Heart right ventricle (tissue), 16 donors: ENCODE results near the gene SPDEF. TPM values are rescaled to one million over a fixed set of nuclear protein-coding genes. Genes with fewer than 3 reads are reported as not detected.
A peak's percentile ranks its signal among the peaks of the same experiment; 100 is the strongest.

Experiments used
- ATAC-seq, 8 donors: fragments of 200-7000 bp; cut with Tn5 transposase; one replicate each; pipeline ENCODE4 v1.9.1; 2020; ENCODE audit warnings: mild to moderate bottlenecking in 8 of 8, moderate library complexity in 8 of 8, moderate number of reproducible peaks in 1 of 8
- DNase-seq, 2 donors: peaks; one replicate each; pipeline ENCODE4 v3.0.0-alpha.2; 2020
- H3K27ac ChIP-seq, 10 donors: fragments of 200-600 bp; sonication (generic) in 2 of 10; one replicate each; pipeline versions ENCODE4 v1.5.0 to v1.8.0; 2020 to 2022; ENCODE audit warnings: mild to moderate bottlenecking in 3 of 10
- H3K27me3 ChIP-seq, 7 donors: fragments of 200-600 bp; one replicate each; pipeline ENCODE4 v1.8.0; 2021 to 2022; ENCODE audit warnings: mild to moderate bottlenecking in 2 of 7
- H3K36me3 ChIP-seq, 9 donors: fragments of 200-600 bp; sonication (generic) in 1 of 9; one replicate each; pipeline versions ENCODE4 v1.5.0 to v1.8.0; 2020 to 2022; ENCODE audit warnings: mild to moderate bottlenecking in 2 of 9
- H3K4me1 ChIP-seq, 9 donors: fragments of 200-600 bp; sonication (generic) in 1 of 9; one replicate each; pipeline versions ENCODE4 v1.5.0 to v1.8.0; 2020 to 2022; ENCODE audit warnings: mild to moderate bottlenecking in 4 of 9
- H3K4me3 ChIP-seq, 10 donors: fragments of 200-600 bp; sonication (generic) in 2 of 10; one replicate each; pipeline versions ENCODE4 v1.5.0 to v1.8.0; 2020 to 2022; ENCODE audit warnings: mild to moderate bottlenecking in 7 of 10, moderate library complexity in 2 of 10
- H3K9me3 ChIP-seq, 11 donors: fragments of 200-600 bp in 10 of 11; sonication (generic) in 2 of 11; one replicate each; pipeline versions ENCODE4 v1.5.0 to v1.8.0; 2013 to 2022; ENCODE audit warnings: mild to moderate bottlenecking in 2 of 11, control low read depth in 1 of 11, moderate library complexity in 1 of 11
- WGBS, 2 donors: extraction: QIAGEN DNeasy Blood & Tissue Kit; methylation state at CpG; one replicate each; pipeline ENCODE4 v1.1.7; 2013; ENCODE audit warnings: inconsistent platforms in 1 of 2; 5-methylcytosine and 5-hydroxymethylcytosine counted together
- intact Hi-C, 10 donors: fragments of 100-400 bp; cut with DNase I; formaldehyde crosslinking; loops; one replicate each; pipeline versions ENCODE4 v1.11.1 to v1.14.2; 2022
- long read RNA-seq, 3 donors: library from polyadenylated mRNA; unstranded; transcript quantifications; one replicate each; pipeline ENCODE4 v2.0.0, GENCODE V29; 2020 to 2021
- polyA plus RNA-seq, 2 donors: library from polyadenylated mRNA; stranded (reverse); fragments of 200-250 nt; gene quantifications; one replicate each; pipeline ENCODE4 v1.2.3, GENCODE V29; 2013
- total RNA-seq, 10 donors: library from RNA; stranded (reverse); fragmentation: NEBNext Ultra II Directional in 3 of 10; extraction: Animal tissue kit (Norgen Biotek cat#: 25700) in 3 of 10; gene quantifications; one replicate each; pipeline versions ENCODE4 v1.2.1 to v1.2.4, GENCODE V29; 2021 to 2023
- TF ChIP-seq, protein P1 (sequence below), 9 donors: fragments of 200-600 bp; sonication (generic) in 2 of 9; IDR thresholded peaks; one replicate each; pipeline versions ENCODE4 v1.5.0 to v1.8.0; 2021 to 2022; ENCODE audit warnings: antibody characterized with exemption in 9 of 9, mild to moderate bottlenecking in 5 of 9, moderate library complexity in 1 of 9
- donor health status: Arrhythmogenic right ventricular cardiomyopathy.
- donor health status: ischemic (EF 13 %, LVEDD 7.1; RV severe dilation, severe dysfunction).
- donor health status: healthy with polysubstance abuse.
- donor health status: DM: no; HTN: yes; CAD: no.
- donor health status: DM: no; HTN: no; CAD: no.
- donor health status: ischemic (EF 25% LVEDD 6.9; RV normal size, moderate dysfunction).
- donor health status: ischemic (EF 25% LVEDD 5.7; RV mildly dilated, moderate dysfunction).
- donor health status: healthy.
- donor health status: DM: yes; HTN: yes; CAD: no.
- donor health status: Ischemic cardiomyopathy.
- donor health status: ischemic (EF 35%, LVEDD 5.7; RV mildly dilated, moderate dysfunction).
- donor health status: nonischemic (EF 11% LVEDD 7.7; RV severe dilation, severe dysfunction).
- donor health status: DM: yes; HTN: yes; CAD: no.
- donor health status: PGD.
- donor health status: ischemic (EF 29% LVEDD 5.4; RV normal size, mild dysfunction).
- donor health status: nonischemic (EF 23%, LVEDD 6.1; RV moderate dilation, normal function).

The SPDEF gene
- under 1 TPM in 8 of 10 donors, not detected in 2; 0.15 to 0.60 (median 0.22) TPM for total RNA-seq
- under 1 TPM; 0.22 TPM for polyA plus RNA-seq
- long read RNA-seq, donor 1: 0 reads
- long read RNA-seq, donor 2: 0 reads
- long read RNA-seq, donor 3, partial matches to known transcripts: 1 of 1 reads
- long read RNA-seq, donor 3, other reads (novel, unspliced or antisense): 0 of 1 reads

DNA sequence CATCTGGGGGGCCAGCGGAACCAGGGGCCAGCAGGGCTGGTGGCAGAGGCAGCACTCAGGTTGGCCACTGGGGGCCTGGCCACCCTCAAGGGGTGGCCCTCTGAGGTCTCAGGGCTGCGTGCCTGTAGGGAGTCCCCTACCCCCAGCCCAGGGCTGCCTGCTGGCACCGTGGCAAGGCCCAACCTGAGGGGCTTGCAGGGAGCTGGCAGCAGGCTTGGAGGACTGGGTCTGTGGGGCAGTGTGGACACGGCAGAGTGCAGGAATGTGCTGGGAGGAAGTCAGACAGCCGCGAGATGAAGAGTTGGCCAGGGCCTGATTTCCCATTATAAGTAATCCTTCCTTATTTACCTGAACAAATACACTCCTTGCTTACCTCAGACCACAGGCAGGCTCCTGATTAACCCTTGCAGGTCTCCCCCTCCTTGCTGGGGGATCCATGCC is at the start of gene SPDEF:
Gene SPDEF (minus strand): TSS at position 299 of the 441 bp plus-strand sequence. CDS start 11,874 bp downstream, outside the sequence.
- Histone ChIP-seq H3K27ac (no peak within 1 kb of the TSS), H3K27me3 (no peaks in the 10 kb centered on the region), H3K4me1 (peaks cover 0 to 5% (median 0%) of the 10 kb centered on the region in 9 donors), H3K9me3 (peaks cover 0 to 10% (median 0%) of the 10 kb centered on the region in 11 donors), H3K36me3 (no peaks in the 10 kb centered on the region), H3K4me3 (no peak within 1 kb of the TSS)
- DNase-seq: no peak
- TF ChIP-seq, protein P1, sequence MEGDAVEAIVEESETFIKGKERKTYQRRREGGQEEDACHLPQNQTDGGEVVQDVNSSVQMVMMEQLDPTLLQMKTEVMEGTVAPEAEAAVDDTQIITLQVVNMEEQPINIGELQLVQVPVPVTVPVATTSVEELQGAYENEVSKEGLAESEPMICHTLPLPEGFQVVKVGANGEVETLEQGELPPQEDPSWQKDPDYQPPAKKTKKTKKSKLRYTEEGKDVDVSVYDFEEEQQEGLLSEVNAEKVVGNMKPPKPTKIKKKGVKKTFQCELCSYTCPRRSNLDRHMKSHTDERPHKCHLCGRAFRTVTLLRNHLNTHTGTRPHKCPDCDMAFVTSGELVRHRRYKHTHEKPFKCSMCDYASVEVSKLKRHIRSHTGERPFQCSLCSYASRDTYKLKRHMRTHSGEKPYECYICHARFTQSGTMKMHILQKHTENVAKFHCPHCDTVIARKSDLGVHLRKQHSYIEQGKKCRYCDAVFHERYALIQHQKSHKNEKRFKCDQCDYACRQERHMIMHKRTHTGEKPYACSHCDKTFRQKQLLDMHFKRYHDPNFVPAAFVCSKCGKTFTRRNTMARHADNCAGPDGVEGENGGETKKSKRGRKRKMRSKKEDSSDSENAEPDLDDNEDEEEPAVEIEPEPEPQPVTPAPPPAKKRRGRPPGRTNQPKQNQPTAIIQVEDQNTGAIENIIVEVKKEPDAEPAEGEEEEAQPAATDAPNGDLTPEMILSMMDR (IDR thresholded peaks at IDR 0.05): no peak
- WGBS, 2 donors: 66 to 69% methylated on average over 6 of the region's 6 CpGs
- no peak for ATAC-seq
- intact Hi-C loops: no loop called here

DNA sequence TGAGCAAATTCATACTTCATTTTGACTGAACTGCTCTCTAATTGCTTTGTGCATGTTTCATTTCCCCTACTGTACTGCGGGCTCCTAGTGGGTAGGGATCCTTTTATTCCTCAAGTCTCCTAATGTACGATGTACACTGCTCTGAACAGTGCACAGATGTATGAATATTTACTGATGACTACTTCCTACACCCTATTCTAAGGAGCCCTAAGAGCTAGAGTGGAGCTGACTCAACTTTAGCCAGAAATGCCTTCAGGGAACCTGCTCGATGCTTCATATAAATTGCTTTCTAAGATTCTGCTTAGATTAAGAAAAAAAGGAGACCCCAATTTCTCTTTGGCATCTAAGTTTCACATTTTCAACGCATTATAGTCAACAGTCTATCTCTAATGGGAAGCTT is 47.6 kb upstream of the SPDEF start:
- no peak overlapping the region for H3K27ac ChIP-seq
- DNase-seq (no peak), ATAC-seq (no peak)
- TF ChIP-seq, protein P1 (IDR thresholded peaks at IDR 0.05): no peak
- intact Hi-C loops: loop anchor here in 9 of 10 donors (5.0 to 10.0 kb wide), 6 partner anchors 66 to 439 kb away; partner anchors contain the start of gene PACSIN1 (in 2 of the 9)
- H3K9me3 ChIP-seq: no peaks in the 10 kb centered on the region
- H3K27me3 ChIP-seq: no peaks in the 10 kb centered on the region
- 95 to 96% methylated on average over 4 of the region's 4 CpGs for WGBS, 2 donors
- no peak overlapping the region for H3K4me3 ChIP-seq
- peaks cover 9 to 47% (median 27%) of the 10 kb centered on the region in 9 donors for H3K4me1 ChIP-seq
- H3K36me3 ChIP-seq: peaks cover 0 to 49% (median 7%) of the 10 kb centered on the region in 9 donors

DNA sequence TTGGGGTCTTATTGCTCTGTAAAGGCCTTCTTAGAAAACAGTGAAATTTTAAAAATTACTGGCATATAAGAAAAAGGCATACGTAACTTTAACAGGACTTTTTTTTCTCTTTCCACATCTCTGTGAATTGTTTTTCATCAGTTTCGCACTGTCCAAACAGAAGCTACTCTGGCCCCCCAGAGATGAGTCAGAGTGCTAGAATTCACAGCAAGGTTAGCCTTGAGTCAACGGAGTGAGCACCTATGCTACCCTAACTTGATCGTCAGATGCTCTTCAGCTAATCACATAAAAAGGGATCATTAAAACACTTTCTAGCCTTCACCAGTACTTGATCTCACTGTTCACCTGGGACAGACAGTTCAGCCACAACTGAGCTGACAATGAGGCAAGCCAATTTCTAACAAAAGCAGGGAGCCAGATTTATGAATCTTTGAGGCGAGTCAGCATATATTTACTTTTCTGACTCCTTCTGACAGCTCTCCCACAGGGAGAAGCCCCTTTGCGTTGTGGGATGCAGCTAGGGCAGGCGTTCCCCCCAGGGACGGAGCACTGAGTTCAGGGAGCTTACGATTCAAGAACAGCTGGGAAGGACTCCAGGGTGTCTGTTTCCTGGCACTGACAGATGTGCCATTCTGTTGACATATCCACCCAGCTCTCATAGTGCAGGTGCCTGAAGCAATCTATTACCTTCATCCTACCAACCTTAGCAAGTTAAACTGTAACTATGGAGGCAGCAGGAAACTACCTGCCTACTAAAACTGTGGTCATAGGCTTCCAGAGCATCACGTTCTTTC is 46.4 kb upstream of the SPDEF start:
- no peak overlapping the region for H3K27ac ChIP-seq
- peaks cover 13 to 54% (median 36%) of the 10 kb centered on the region in 9 donors for H3K4me1 ChIP-seq
- H3K36me3 ChIP-seq: peaks cover 0 to 49% (median 7%) of the 10 kb centered on the region in 9 donors
- peak in 3 of 8 donors; percentile 32 to 67 (median 57) for ATAC-seq
- no peaks in the 10 kb centered on the region for H3K27me3 ChIP-seq
- no peak overlapping the region for H3K4me3 ChIP-seq
- TF ChIP-seq, protein P1 (IDR thresholded peaks at IDR 0.05): no peak
- no peak for DNase-seq
- WGBS, 2 donors: 63 to 71% methylated on average over 10 of the region's 10 CpGs
- intact Hi-C loops: loop anchor here in 9 of 10 donors (5.0 to 10.0 kb wide), 6 partner anchors 65 to 438 kb away; partner anchors contain the start of gene PACSIN1 (in 2 of the 9)
- H3K9me3 ChIP-seq: no peaks in the 10 kb centered on the region

DNA sequence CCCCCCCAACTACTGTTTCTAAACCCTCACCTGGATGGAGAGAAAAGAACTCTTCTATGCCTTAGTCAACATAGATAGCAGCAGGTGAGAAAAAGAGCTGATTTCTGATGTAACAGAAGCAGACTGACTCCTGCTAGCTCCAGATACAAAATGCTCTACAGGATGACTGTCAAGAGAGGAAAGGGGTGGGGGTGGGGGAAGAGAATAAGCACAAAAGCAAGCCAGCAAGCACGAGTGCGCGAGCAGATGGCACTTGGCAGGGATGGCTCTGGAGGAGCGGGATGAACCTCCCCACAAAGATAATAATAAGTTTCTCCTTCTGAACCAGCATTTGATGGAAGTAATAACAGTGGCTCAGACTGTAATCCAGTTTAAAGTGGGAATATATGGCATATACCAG is 45.6 kb upstream of the SPDEF start:
- DNase-seq (no peak), ATAC-seq (peak in 4 of 8 donors; percentile 41 to 53 (median 47))
- H3K4me3 ChIP-seq: no peak overlapping the region
- H3K9me3 ChIP-seq: no peaks in the 10 kb centered on the region
- TF ChIP-seq, protein P1 (IDR thresholded peaks at IDR 0.05): no peak
- H3K36me3 ChIP-seq: peaks cover 0 to 41% (median 7%) of the 10 kb centered on the region in 9 donors
- WGBS, 2 donors: 32 to 36% methylated on average over 4 of the region's 4 CpGs
- peaks cover 13 to 60% (median 40%) of the 10 kb centered on the region in 9 donors for H3K4me1 ChIP-seq
- H3K27me3 ChIP-seq: no peaks in the 10 kb centered on the region
- H3K27ac ChIP-seq: peak overlapping the region in 2 of 10 donors; percentile 70 to 73
- intact Hi-C loops: loop anchor here in 9 of 10 donors (5.0 to 10.0 kb wide), 6 partner anchors 64 to 437 kb away; partner anchors contain the start of gene PACSIN1 (in 2 of the 9)
